ENCODE results near the gene FITM2.
"Not testable (repeated sequence)": the region's sequence is repeated elsewhere in the genome, so short reads cannot be mapped to it uniquely, and the experiment has no call there.

Gene FITM2

GRCh38 chr20:44310664-44311639, at the start of gene FITM2:
FITM2 (minus strand) TSS chr20:44311202; CDS start chr20:44311148, 54 bp downstream.
- no peaks in the 10 kb centered on the region for H3K27me3 Mint-ChIP-seq
- peak within 1 kb of the TSS; percentile 94 for H3K4me3 Mint-ChIP-seq
- peak; percentile 94 for ATAC-seq (ENCODE audit: low read depth)
- peaks cover 20% of the 10 kb centered on the region for H3K4me1 Mint-ChIP-seq
- H3K36me3 Mint-ChIP-seq = peaks cover 6% of the 10 kb centered on the region
- DNase-seq (ENCODE audit: low spot score in 2 of 2) = peak; percentile 98 to 99
- H3K9me3 Mint-ChIP-seq = no peaks in the 10 kb centered on the region
- H3K27ac Mint-ChIP-seq = peak within 1 kb of the TSS; percentile 91

GRCh38 chr20:44360221-44360620, 49.2 kb upstream of the FITM2 start:
- H3K27ac Mint-ChIP-seq = no peak overlapping the region
- ATAC-seq (ENCODE audit: low read depth) (no peak), DNase-seq (ENCODE audit: low spot score in 2 of 2) (no peak)
- no peaks in the 10 kb centered on the region for H3K4me1 Mint-ChIP-seq
- H3K9me3 Mint-ChIP-seq = peaks cover 1% of the 10 kb centered on the region
- H3K27me3 Mint-ChIP-seq = peaks cover 7% of the 10 kb centered on the region
- H3K4me3 Mint-ChIP-seq = no peak overlapping the region
- no peaks in the 10 kb centered on the region for H3K36me3 Mint-ChIP-seq

GRCh38 chr20:44358776-44359175, 47.8 kb upstream of the FITM2 start:
- no peak for DNase-seq (ENCODE audit: low spot score in 2 of 2)
- ATAC-seq (ENCODE audit: low read depth) = no peak
- no peaks in the 10 kb centered on the region for H3K4me1 Mint-ChIP-seq
- H3K36me3 Mint-ChIP-seq = peaks cover 2% of the 10 kb centered on the region
- H3K9me3 Mint-ChIP-seq = peaks cover 1% of the 10 kb centered on the region
- H3K27ac Mint-ChIP-seq = no peak overlapping the region
- peaks cover 11% of the 10 kb centered on the region for H3K27me3 Mint-ChIP-seq
- no peak overlapping the region for H3K4me3 Mint-ChIP-seq

- no peak overlapping the region for H3K27ac Mint-ChIP-seq
- peaks cover 2% of the 10 kb centered on the region for H3K36me3 Mint-ChIP-seq
- H3K27me3 Mint-ChIP-seq = peaks cover 11% of the 10 kb centered on the region
- ATAC-seq (ENCODE audit: low read depth) = no peak
- no peak overlapping the region for H3K4me3 Mint-ChIP-seq
- H3K9me3 Mint-ChIP-seq = peaks cover 1% of the 10 kb centered on the region
- H3K4me1 Mint-ChIP-seq = no peaks in the 10 kb centered on the region
- DNase-seq (ENCODE audit: low spot score in 2 of 2) = no peak
Measured at GRCh38 chr20:44357555-44358125, 46.6 kb upstream of the FITM2 start.

GRCh38 chr20:44357020-44357419, 46.0 kb upstream of the FITM2 start:
- peaks cover 14% of the 10 kb centered on the region for H3K27me3 Mint-ChIP-seq
- ATAC-seq (ENCODE audit: low read depth) (no peak), DNase-seq (ENCODE audit: low spot score in 2 of 2) (no peak)
- peaks cover 2% of the 10 kb centered on the region for H3K36me3 Mint-ChIP-seq
- H3K9me3 Mint-ChIP-seq = peaks cover 1% of the 10 kb centered on the region
- H3K27ac Mint-ChIP-seq = no peak overlapping the region
- no peak overlapping the region for H3K4me3 Mint-ChIP-seq
- H3K4me1 Mint-ChIP-seq = no peaks in the 10 kb centered on the region

- Mint-ChIP-seq H3K4me3 (no peak overlapping the region), H3K4me1 (peaks cover 3% of the 10 kb centered on the region), H3K27ac (no peak overlapping the region), H3K27me3 (peaks cover 14% of the 10 kb centered on the region), H3K36me3 (peaks cover 2% of the 10 kb centered on the region), H3K9me3 (peaks cover 1% of the 10 kb centered on the region)
- DNase-seq (ENCODE audit: low spot score in 2 of 2) (no peak), ATAC-seq (ENCODE audit: low read depth) (no peak)
Measured at GRCh38 chr20:44356353-44356723, 45.3 kb upstream of the FITM2 start.

- Mint-ChIP-seq H3K36me3 (peaks cover 2% of the 10 kb centered on the region), H3K27ac (no peak within 1 kb of the TSS), H3K27me3 (peaks cover 16% of the 10 kb centered on the region), H3K4me1 (peaks cover 3% of the 10 kb centered on the region), H3K4me3 (no peak within 1 kb of the TSS), H3K9me3 (peaks cover 1% of the 10 kb centered on the region)
- ATAC-seq (ENCODE audit: low read depth) = no peak
- DNase-seq (ENCODE audit: low spot score in 2 of 2) = no peak
Measured at GRCh38 chr20:44355498-44356352, 44.7 kb upstream of the FITM2 start, which contains the start of gene HNF4A. HNF4A (plus strand) TSS chr20:44355699; CDS start chr20:44355805, 106 bp downstream.

- Mint-ChIP-seq H3K4me1 (peaks cover 3% of the 10 kb centered on the region), H3K27me3 (peaks cover 12% of the 10 kb centered on the region), H3K27ac (no peak overlapping the region), H3K9me3 (peaks cover under 1% of the 10 kb centered on the region), H3K4me3 (no peak overlapping the region), H3K36me3 (peaks cover 2% of the 10 kb centered on the region)
- ATAC-seq (ENCODE audit: low read depth) = no peak
- DNase-seq (ENCODE audit: low spot score in 2 of 2) = no peak
Measured at GRCh38 chr20:44354979-44355497, 44.0 kb upstream of the FITM2 start.

- Mint-ChIP-seq H3K4me3 (no peak overlapping the region), H3K9me3 (no peaks in the 10 kb centered on the region), H3K27ac (no peak overlapping the region), H3K36me3 (peaks cover 2% of the 10 kb centered on the region), H3K4me1 (peaks cover 3% of the 10 kb centered on the region), H3K27me3 (peaks cover 18% of the 10 kb centered on the region)
- DNase-seq (ENCODE audit: low spot score in 2 of 2) (no peak), ATAC-seq (ENCODE audit: low read depth) (no peak)
Measured at GRCh38 chr20:44350567-44350966, 39.6 kb upstream of the FITM2 start.

- ATAC-seq (ENCODE audit: low read depth) (no peak), DNase-seq (ENCODE audit: low spot score in 2 of 2) (no peak)
- H3K4me1 Mint-ChIP-seq = peaks cover 3% of the 10 kb centered on the region
- peaks cover 13% of the 10 kb centered on the region for H3K27me3 Mint-ChIP-seq
- no peaks in the 10 kb centered on the region for H3K9me3 Mint-ChIP-seq
- no peak overlapping the region for H3K4me3 Mint-ChIP-seq
- H3K36me3 Mint-ChIP-seq = no peaks in the 10 kb centered on the region
- no peak overlapping the region for H3K27ac Mint-ChIP-seq
Measured at GRCh38 chr20:44349349-44349748, 38.3 kb upstream of the FITM2 start.

GRCh38 chr20:44348168-44348659, 37.2 kb upstream of the FITM2 start:
- Mint-ChIP-seq H3K27ac (no peak overlapping the region), H3K4me3 (no peak overlapping the region), H3K9me3 (no peaks in the 10 kb centered on the region), H3K36me3 (no peaks in the 10 kb centered on the region), H3K27me3 (peaks cover 13% of the 10 kb centered on the region), H3K4me1 (peaks cover 3% of the 10 kb centered on the region)
- ATAC-seq (ENCODE audit: low read depth) (no peak), DNase-seq (ENCODE audit: low spot score in 2 of 2) (no peak)

GRCh38 chr20:44345941-44346340, 34.9 kb upstream of the FITM2 start:
- peaks cover 12% of the 10 kb centered on the region for H3K27me3 Mint-ChIP-seq
- not testable (repeated sequence) for DNase-seq (ENCODE audit: low spot score in 2 of 2); H3K4me1 Mint-ChIP-seq; ATAC-seq (ENCODE audit: low read depth); H3K36me3 Mint-ChIP-seq; H3K4me3 Mint-ChIP-seq; H3K27ac Mint-ChIP-seq; H3K9me3 Mint-ChIP-seq

- no peaks in the 10 kb centered on the region for H3K36me3 Mint-ChIP-seq
- no peak overlapping the region for H3K27ac Mint-ChIP-seq
- no peaks in the 10 kb centered on the region for H3K9me3 Mint-ChIP-seq
- no peaks in the 10 kb centered on the region for H3K4me1 Mint-ChIP-seq
- H3K27me3 Mint-ChIP-seq = peaks cover 10% of the 10 kb centered on the region
- ATAC-seq (ENCODE audit: low read depth) (no peak), DNase-seq (ENCODE audit: low spot score in 2 of 2) (no peak)
- no peak overlapping the region for H3K4me3 Mint-ChIP-seq
Measured at GRCh38 chr20:44345147-44345546, 34.1 kb upstream of the FITM2 start.
